Breast epithelium (tissue), 3 donors: ENCODE measurements around the gene PDSS2.

ENCODE experiments used
- POLR2A ChIP-seq: fragments of 450-650 bp; IDR thresholded peaks from one replicate; pipeline ENCODE4 v1.6.1; 2016; ENCODE audit warnings: antibody characterized with exemption, mild to moderate bottlenecking, moderate library complexity
- TF ChIP-seq, protein P1 (sequence below), 3 donors: fragments of 450-650 bp; IDR thresholded peaks; one replicate each; pipeline ENCODE4 v1.5.1; 2016 to 2017; ENCODE audit warnings: antibody characterized with exemption in 3 of 3, mild to moderate bottlenecking in 3 of 3, moderate library complexity in 3 of 3

DNA sequence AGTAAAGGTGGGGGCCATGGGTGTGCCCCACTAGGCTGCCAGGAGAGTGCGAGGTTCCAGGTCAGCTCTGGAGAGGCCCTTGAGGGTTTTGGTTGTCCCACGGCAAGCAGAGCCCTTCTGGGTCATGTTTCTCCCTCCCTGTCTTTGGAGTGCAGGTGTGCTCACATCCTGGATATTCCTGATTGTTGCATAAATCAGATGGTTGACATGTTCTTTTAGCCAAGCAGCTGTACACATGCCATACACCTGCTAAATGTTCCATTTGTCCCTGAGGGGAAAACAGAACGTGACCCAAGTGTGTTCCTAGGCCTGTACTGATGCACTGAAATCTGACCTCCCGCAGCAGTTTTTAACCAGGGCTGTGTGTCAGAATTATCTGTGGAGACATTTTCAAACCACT, 266.5 kb downstream of the PDSS2 start:
- TF ChIP-seq, protein P1, sequence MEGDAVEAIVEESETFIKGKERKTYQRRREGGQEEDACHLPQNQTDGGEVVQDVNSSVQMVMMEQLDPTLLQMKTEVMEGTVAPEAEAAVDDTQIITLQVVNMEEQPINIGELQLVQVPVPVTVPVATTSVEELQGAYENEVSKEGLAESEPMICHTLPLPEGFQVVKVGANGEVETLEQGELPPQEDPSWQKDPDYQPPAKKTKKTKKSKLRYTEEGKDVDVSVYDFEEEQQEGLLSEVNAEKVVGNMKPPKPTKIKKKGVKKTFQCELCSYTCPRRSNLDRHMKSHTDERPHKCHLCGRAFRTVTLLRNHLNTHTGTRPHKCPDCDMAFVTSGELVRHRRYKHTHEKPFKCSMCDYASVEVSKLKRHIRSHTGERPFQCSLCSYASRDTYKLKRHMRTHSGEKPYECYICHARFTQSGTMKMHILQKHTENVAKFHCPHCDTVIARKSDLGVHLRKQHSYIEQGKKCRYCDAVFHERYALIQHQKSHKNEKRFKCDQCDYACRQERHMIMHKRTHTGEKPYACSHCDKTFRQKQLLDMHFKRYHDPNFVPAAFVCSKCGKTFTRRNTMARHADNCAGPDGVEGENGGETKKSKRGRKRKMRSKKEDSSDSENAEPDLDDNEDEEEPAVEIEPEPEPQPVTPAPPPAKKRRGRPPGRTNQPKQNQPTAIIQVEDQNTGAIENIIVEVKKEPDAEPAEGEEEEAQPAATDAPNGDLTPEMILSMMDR (IDR thresholded peaks at IDR 0.05), result no peak
- TF ChIP-seq POLR2A, result no peak
